OCI-LY3 (cell line): ENCODE data around the gene YARS2.

ENCODE experiments used
- EZH2phosphoT487 ChIP-seq: fragments of 200-600 bp; shearing (Covaris generic); IDR thresholded peaks from 2 replicates; pipeline ENCODE4 v1.6.1; 2018; ENCODE audit warnings: antibody characterized with exemption, mixed run types, low read depth
- TF ChIP-seq, protein P1 (sequence below): fragments of 200-600, 300-600 bp; sonication (generic); IDR thresholded peaks from 2 replicates; pipeline ENCODE4 v1.5.1; 2014; ENCODE audit warnings: antibody characterized with exemption, low read length, low read depth

DNA sequence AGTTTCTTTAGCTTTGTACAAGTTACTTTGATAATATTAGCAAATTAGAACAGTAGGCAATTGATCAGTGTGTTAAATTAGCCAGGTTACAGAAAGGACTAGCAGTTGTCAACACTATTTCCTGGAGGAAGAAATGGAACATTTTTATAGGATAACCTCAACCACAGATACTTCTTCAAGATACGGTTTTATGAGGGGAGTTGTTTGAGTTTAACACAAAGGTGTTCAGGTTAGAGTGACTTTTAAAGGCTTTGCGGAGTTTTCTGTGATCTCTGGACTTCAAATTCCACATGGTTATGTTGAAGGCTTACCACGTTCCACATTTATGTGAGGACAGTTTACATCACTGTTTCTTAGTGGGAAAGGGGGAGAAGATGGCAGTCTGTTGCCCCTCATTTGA, 19.3 kb downstream of the YARS2 start:
- TF ChIP-seq, protein P1, sequence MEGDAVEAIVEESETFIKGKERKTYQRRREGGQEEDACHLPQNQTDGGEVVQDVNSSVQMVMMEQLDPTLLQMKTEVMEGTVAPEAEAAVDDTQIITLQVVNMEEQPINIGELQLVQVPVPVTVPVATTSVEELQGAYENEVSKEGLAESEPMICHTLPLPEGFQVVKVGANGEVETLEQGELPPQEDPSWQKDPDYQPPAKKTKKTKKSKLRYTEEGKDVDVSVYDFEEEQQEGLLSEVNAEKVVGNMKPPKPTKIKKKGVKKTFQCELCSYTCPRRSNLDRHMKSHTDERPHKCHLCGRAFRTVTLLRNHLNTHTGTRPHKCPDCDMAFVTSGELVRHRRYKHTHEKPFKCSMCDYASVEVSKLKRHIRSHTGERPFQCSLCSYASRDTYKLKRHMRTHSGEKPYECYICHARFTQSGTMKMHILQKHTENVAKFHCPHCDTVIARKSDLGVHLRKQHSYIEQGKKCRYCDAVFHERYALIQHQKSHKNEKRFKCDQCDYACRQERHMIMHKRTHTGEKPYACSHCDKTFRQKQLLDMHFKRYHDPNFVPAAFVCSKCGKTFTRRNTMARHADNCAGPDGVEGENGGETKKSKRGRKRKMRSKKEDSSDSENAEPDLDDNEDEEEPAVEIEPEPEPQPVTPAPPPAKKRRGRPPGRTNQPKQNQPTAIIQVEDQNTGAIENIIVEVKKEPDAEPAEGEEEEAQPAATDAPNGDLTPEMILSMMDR = no peak
- TF ChIP-seq EZH2phosphoT487 = no peak
